Neural cell (in vitro differentiated cells): ENCODE measurements around the gene OGFOD2. TPM values are rescaled to one million over a fixed set of nuclear protein-coding genes. Genes with fewer than 3 reads are reported as not detected.

ENCODE experiments used
- H2AFZ ChIP-seq: fragments of 200-600, 300-800 bp; sonication (generic), shearing (Covaris generic); 2 replicates; pipeline ENCODE4 v1.6.0; 2014; ENCODE audit warnings: low read depth, mild to moderate bottlenecking, antibody characterized with exemption, low read length, moderate library complexity
- H3F3A ChIP-seq: fragments of 200-600 bp; shearing (Covaris generic); 2 replicates; pipeline ENCODE4 v1.6.1; 2016; ENCODE audit warnings: mild to moderate bottlenecking, moderate library complexity, mixed read lengths, antibody characterized with exemption, low read length; ENCODE audit not compliant: insufficient read depth, poor library complexity, severe bottlenecking
- H3K27ac ChIP-seq: fragments of 200-600, 300-800 bp; sonication (generic), shearing (Covaris generic); 2 replicates; pipeline ENCODE4 v1.5.1; 2014; ENCODE audit warnings: mild to moderate bottlenecking, low read length, moderate library complexity
- H3K27me3 ChIP-seq: fragments of 300-800, 200-600 bp; sonication (generic), shearing (Covaris generic); 2 replicates; pipeline ENCODE4 v1.6.0; 2014; ENCODE audit warnings: mild to moderate bottlenecking, low read depth, low read length, moderate library complexity; ENCODE audit not compliant: insufficient read depth
- H3K36me3 ChIP-seq: fragments of 300-800, 200-600 bp; sonication (generic), shearing (Covaris generic); 2 replicates; pipeline ENCODE4 v1.5.1; 2014; ENCODE audit warnings: mild to moderate bottlenecking, antibody characterized with exemption, low read length, moderate library complexity; ENCODE audit not compliant: insufficient read depth
- H3K4me2 ChIP-seq: fragments of 300-800, 200-600 bp; sonication (generic), shearing (Covaris generic); 2 replicates; pipeline ENCODE4 v1.6.0; 2014; ENCODE audit warnings: mild to moderate bottlenecking, low read length
- H3K4me3 ChIP-seq: fragments of 300-800, 200-600 bp; sonication (generic), shearing (Covaris generic); 2 replicates; pipeline ENCODE4 v1.5.1; 2014; ENCODE audit warnings: mild to moderate bottlenecking, low read length, moderate library complexity
- H3K79me2 ChIP-seq: fragments of 200-600 bp; shearing (Covaris generic); replicated peaks from 2 replicates; pipeline ENCODE4 v1.6.0; 2014; ENCODE audit warnings: mild to moderate bottlenecking, low read length, moderate library complexity; ENCODE audit not compliant: insufficient read depth
- H3K9ac ChIP-seq: fragments of 300-800, 200-600 bp; sonication (generic), shearing (Covaris generic); 2 replicates; pipeline ENCODE4 v1.6.1; 2016; ENCODE audit warnings: mild to moderate bottlenecking, low read length, mixed read lengths
- H3K9me2 ChIP-seq: fragments of 200-600 bp; shearing (Covaris generic); 2 replicates; pipeline ENCODE4 v1.6.1; 2016; ENCODE audit warnings: mild to moderate bottlenecking, low read length, mixed read lengths; ENCODE audit not compliant: insufficient read depth
- H3K9me3 ChIP-seq: fragments of 200-600, 300-800 bp; sonication (generic), shearing (Covaris generic); 2 replicates; pipeline ENCODE4 v1.6.1; 2016; ENCODE audit warnings: mild to moderate bottlenecking, mixed run types, low read length, moderate library complexity, mixed read lengths
- H4K20me1 ChIP-seq: fragments of 200-600 bp; shearing (Covaris generic); 2 replicates; pipeline ENCODE4 v1.6.1; 2016; ENCODE audit warnings: mild to moderate bottlenecking, mixed run types; ENCODE audit not compliant: insufficient read depth
- EP300 ChIP-seq: fragments of 450-650 bp; conservative IDR thresholded peaks from 2 replicates; pipeline ENCODE4 v1.6.1; 2014; ENCODE audit warnings: antibody characterized with exemption, mild to moderate bottlenecking, moderate library complexity; ENCODE audit not compliant: poor library complexity, severe bottlenecking
- EZH2 ChIP-seq: fragments of 200-600, 300-800 bp; shearing (Covaris generic), sonication (generic); IDR thresholded peaks from 2 replicates; pipeline ENCODE4 v1.6.1; 2014; ENCODE audit warnings: antibody characterized with exemption, low read length, borderline replicate concordance, mild to moderate bottlenecking; ENCODE audit not compliant: insufficient read depth, poor library complexity, severe bottlenecking
- MXI1 ChIP-seq: fragments of 450-650 bp; conservative IDR thresholded peaks from 2 replicates; pipeline ENCODE4 v1.6.1; 2014; ENCODE audit warnings: antibody characterized with exemption, mild to moderate bottlenecking; ENCODE audit not compliant: poor library complexity, severe bottlenecking
- POLR2AphosphoS5 ChIP-seq: IDR thresholded peaks from 2 replicates; pipeline ENCODE4 v1.6.1; 2012
- RAD21 ChIP-seq: fragments of 450-650 bp; conservative IDR thresholded peaks from 2 replicates; pipeline ENCODE4 v1.6.1; 2014; ENCODE audit warnings: antibody characterized with exemption, mild to moderate bottlenecking, moderate library complexity
- SMC3 ChIP-seq: fragments of 450-650 bp; conservative IDR thresholded peaks from 2 replicates; pipeline ENCODE4 v1.6.1; 2014; ENCODE audit warnings: antibody characterized with exemption, mild to moderate bottlenecking, moderate library complexity; ENCODE audit not compliant: poor library complexity
- TAF1 ChIP-seq: IDR thresholded peaks from 2 replicates; pipeline ENCODE4 v1.6.1; 2012; ENCODE audit warnings: low read depth
- polyA plus RNA-seq: library from polyadenylated mRNA; depleted of rRNA; stranded (reverse); fragments of >200 nt; gene quantifications from 2 replicates; pipeline ENCODE4 v1.2.3, GENCODE V29; 2014
- TF ChIP-seq, protein P1 (sequence below): fragments of 450-650 bp; IDR thresholded peaks from 2 replicates; pipeline ENCODE4 v1.5.1; 2014; ENCODE audit warnings: antibody characterized with exemption, mild to moderate bottlenecking, moderate library complexity; ENCODE audit not compliant: poor library complexity, severe bottlenecking
- TF ChIP-seq, protein P2 (sequence below): IDR thresholded peaks from 2 replicates; pipeline ENCODE4 v1.6.1; 2012; ENCODE audit warnings: borderline replicate concordance

Gene OGFOD2
- polyA plus RNA-seq, 1 donor from 2014 or later, result 27.8 TPM

DNA sequence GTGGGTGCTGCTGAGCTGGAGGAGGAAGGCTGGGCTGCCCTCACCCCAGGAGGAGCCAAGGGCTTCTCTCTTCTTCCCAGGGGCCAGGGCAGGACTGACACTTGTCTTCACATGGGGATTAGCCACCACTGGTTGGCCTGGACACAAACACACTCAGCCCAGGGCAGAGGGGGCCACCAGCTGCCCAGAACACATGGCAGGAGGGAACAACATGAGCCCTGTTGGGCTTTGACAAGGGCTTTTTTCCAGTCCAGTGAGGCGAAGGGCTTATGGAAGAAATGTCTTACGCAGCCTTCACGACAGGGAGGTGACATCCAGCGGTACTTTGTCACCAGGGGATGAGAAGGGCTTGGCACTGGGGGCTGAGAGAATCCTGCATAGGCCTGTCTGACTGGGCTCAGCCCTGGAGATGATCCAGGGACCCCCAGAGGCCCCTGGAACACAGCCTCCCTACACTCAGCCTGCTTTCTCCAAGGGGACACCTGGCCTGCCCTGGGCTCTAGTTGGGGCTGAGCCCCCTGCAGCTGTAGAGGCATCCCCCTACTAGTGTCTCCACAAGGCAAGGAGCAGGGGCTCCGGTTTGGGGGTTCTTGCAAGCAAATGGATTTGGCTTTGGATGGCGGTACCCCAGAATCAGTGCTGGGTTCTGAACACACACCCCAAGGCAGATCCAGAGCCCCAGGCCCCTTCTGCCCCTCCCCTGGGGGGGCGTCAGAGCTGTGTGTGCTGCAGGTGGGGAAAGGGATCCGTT is 24.3 kb downstream of the OGFOD2 start:
- Histone ChIP-seq H3K4me3 (no peak overlapping the region), H3K4me2 (no peak overlapping the region), H4K20me1 (no peaks in the 10 kb centered on the region), H3K27me3 (no peaks in the 10 kb centered on the region), H3K9ac (no peak overlapping the region), H3K9me3 (no peaks in the 10 kb centered on the region), H3K27ac (no peak overlapping the region), H3F3A (no peaks in the 10 kb centered on the region), H3K36me3 (no peaks in the 10 kb centered on the region), H3K9me2 (no peaks in the 10 kb centered on the region), H2AFZ (no peak overlapping the region), H3K79me2 (no peaks in the 10 kb centered on the region)
- TF ChIP-seq TAF1 (no peak), POLR2AphosphoS5 (no peak), SMC3 (no peak), MXI1 (no peak), EP300 (no peak), EZH2 (no peak), RAD21 (no peak)
- TF ChIP-seq, protein P1, sequence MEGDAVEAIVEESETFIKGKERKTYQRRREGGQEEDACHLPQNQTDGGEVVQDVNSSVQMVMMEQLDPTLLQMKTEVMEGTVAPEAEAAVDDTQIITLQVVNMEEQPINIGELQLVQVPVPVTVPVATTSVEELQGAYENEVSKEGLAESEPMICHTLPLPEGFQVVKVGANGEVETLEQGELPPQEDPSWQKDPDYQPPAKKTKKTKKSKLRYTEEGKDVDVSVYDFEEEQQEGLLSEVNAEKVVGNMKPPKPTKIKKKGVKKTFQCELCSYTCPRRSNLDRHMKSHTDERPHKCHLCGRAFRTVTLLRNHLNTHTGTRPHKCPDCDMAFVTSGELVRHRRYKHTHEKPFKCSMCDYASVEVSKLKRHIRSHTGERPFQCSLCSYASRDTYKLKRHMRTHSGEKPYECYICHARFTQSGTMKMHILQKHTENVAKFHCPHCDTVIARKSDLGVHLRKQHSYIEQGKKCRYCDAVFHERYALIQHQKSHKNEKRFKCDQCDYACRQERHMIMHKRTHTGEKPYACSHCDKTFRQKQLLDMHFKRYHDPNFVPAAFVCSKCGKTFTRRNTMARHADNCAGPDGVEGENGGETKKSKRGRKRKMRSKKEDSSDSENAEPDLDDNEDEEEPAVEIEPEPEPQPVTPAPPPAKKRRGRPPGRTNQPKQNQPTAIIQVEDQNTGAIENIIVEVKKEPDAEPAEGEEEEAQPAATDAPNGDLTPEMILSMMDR, result no peak
- TF ChIP-seq, protein P2, sequence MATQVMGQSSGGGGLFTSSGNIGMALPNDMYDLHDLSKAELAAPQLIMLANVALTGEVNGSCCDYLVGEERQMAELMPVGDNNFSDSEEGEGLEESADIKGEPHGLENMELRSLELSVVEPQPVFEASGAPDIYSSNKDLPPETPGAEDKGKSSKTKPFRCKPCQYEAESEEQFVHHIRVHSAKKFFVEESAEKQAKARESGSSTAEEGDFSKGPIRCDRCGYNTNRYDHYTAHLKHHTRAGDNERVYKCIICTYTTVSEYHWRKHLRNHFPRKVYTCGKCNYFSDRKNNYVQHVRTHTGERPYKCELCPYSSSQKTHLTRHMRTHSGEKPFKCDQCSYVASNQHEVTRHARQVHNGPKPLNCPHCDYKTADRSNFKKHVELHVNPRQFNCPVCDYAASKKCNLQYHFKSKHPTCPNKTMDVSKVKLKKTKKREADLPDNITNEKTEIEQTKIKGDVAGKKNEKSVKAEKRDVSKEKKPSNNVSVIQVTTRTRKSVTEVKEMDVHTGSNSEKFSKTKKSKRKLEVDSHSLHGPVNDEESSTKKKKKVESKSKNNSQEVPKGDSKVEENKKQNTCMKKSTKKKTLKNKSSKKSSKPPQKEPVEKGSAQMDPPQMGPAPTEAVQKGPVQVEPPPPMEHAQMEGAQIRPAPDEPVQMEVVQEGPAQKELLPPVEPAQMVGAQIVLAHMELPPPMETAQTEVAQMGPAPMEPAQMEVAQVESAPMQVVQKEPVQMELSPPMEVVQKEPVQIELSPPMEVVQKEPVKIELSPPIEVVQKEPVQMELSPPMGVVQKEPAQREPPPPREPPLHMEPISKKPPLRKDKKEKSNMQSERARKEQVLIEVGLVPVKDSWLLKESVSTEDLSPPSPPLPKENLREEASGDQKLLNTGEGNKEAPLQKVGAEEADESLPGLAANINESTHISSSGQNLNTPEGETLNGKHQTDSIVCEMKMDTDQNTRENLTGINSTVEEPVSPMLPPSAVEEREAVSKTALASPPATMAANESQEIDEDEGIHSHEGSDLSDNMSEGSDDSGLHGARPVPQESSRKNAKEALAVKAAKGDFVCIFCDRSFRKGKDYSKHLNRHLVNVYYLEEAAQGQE, result no peak

DNA sequence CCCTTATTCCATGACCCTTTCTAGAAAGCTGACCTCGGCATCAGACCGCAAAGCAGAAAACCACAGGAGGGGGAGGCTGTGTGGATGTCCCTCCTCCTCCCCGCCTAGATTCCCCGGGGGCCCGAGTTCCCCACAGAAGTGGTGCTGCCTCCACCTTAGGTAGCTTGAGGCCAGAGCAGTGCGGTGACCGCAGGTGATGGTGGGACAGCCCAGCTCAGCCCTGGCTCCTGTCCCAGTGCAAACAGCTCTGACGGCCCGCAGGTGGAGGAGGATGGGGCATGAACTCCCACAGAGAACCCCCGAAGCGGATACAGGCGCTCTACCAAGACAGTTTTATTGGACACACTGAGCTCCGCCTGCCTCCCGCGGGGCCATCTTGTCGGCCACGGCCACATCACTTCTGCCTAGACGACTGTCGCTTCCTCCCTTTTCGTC is 25.0 kb downstream of the OGFOD2 start:
- Histone ChIP-seq H3K4me2 (no peak overlapping the region), H3F3A (no peaks in the 10 kb centered on the region), H3K79me2 (no peaks in the 10 kb centered on the region), H3K27ac (no peak overlapping the region), H2AFZ (no peak overlapping the region), H3K9me2 (no peaks in the 10 kb centered on the region), H4K20me1 (no peaks in the 10 kb centered on the region), H3K27me3 (no peaks in the 10 kb centered on the region), H3K9ac (no peak overlapping the region), H3K9me3 (no peaks in the 10 kb centered on the region), H3K36me3 (no peaks in the 10 kb centered on the region), H3K4me3 (no peak overlapping the region)
- TF ChIP-seq EP300, result no peak
- TF ChIP-seq RAD21, result no peak
- TF ChIP-seq POLR2AphosphoS5, result no peak
- TF ChIP-seq, protein P1, result no peak
- TF ChIP-seq TAF1, result no peak
- no peak for TF ChIP-seq SMC3
- TF ChIP-seq MXI1, result no peak
- TF ChIP-seq, protein P2, result no peak
- TF ChIP-seq EZH2, result no peak
